ENCODE measurements around the gene ENOX1. TPM values are rescaled to one million over a fixed set of nuclear protein-coding genes. Genes with fewer than 3 reads are reported as not detected.

Gene ENOX1
- total RNA-seq, 1 experiment from 2014 or later = 0.26 TPM

DNA sequence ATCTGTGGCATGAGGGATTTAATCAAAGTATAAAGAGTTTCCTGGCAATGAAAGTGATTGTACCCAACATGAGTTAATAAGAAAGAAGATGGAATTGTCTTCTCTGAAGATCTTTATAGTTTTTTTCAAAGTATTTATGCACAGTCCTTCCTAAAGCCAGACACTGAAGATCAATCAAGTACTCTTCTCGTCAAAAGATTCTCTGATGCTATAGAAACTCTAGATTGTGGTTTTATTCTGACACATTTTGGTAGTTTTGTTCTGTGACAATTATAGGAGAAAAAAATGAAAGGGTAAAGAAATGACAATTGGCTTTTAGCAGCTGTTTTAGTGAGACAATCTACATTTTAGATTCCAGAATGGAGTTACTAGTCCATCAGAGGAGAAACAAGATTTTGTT is 10.4 kb upstream of the ENOX1 start:
- no peak for DNase-seq (ENCODE audit: low spot score)
- ChIA-PET POLR2A (no interaction called here), CTCF (no interaction called here)
- Mint-ChIP-seq H3K4me3 (no peak overlapping the region), H3K27me3 (ENCODE audit: low read depth) (no peaks in the 10 kb centered on the region), H3K9me3 (no peaks in the 10 kb centered on the region), H3K36me3 (no peaks in the 10 kb centered on the region), H3K27ac (no peak overlapping the region), H3K4me1 (no peaks in the 10 kb centered on the region)
- no peak for ATAC-seq
- TF ChIP-seq, protein P1, sequence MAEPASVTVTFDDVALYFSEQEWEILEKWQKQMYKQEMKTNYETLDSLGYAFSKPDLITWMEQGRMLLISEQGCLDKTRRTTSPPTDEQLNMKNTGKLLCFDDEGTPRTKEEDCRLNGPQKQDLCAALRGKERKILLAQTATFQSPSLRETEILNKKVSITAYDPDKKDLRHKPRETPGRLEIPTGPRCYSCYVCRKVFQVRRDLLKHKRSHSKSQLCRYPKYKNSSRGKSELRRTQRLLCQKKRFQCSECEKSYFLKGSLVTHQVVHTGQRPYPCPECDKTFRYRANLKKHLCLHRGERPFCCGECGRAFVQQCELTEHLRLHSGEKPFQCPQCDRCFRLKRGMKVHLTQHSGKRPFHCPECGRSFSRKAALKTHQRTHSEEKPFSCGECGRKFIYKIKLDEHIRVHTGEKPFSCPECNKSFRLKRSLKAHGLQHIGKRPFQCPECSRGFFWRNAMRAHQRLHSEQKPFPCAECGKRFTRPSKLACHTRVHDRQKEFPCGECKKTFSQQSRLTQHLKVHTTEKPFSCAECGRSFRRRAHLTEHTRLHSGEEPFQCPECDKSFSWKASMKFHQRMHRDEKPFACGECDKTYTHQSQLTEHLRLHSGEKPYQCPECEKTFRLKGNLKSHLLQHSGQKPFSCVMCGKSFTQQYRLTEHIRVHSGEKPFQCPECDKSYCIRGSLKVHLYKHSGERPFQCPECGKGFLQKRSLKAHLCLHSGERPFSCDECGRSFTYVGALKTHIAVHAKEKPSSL (CRISPR knock-in tag; conservative IDR thresholded peaks at IDR 0.05) = no peak
- TF ChIP-seq, protein P2, sequence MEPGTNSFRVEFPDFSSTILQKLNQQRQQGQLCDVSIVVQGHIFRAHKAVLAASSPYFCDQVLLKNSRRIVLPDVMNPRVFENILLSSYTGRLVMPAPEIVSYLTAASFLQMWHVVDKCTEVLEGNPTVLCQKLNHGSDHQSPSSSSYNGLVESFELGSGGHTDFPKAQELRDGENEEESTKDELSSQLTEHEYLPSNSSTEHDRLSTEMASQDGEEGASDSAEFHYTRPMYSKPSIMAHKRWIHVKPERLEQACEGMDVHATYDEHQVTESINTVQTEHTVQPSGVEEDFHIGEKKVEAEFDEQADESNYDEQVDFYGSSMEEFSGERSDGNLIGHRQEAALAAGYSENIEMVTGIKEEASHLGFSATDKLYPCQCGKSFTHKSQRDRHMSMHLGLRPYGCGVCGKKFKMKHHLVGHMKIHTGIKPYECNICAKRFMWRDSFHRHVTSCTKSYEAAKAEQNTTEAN (CRISPR knock-in tag; IDR thresholded peaks at IDR 0.05) = no peak
- TF ChIP-seq CBFB (CRISPR knock-in tag; IDR thresholded peaks at IDR 0.05; ENCODE audit: low read depth) = no peak

DNA sequence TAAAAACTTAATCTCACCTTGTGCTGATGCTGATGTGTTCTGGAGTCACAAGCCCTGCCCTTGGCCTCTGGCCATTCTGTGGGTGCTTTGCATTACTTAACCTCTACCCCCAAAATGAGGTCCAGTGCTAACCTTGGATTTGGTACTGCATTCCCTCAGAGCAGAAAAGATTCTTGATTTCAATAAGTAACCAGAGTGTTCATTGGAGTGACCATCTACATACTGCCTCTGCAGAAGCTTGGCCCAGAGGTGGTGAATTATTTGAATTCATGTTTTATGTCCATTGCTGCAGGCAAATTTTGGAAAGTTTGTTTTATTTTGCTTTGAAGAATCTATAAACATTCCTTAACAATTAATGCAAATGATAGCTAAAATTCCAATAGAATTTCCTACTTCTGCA is 7.6 kb upstream of the ENOX1 start:
- no peak for ATAC-seq
- ChIA-PET POLR2A (no interaction called here), CTCF (no interaction called here)
- Mint-ChIP-seq H3K4me3 (no peak overlapping the region), H3K27me3 (ENCODE audit: low read depth) (peaks cover 6% of the 10 kb centered on the region), H3K9me3 (no peaks in the 10 kb centered on the region), H3K36me3 (no peaks in the 10 kb centered on the region), H3K4me1 (no peaks in the 10 kb centered on the region), H3K27ac (no peak overlapping the region)
- TF ChIP-seq, protein P3, sequence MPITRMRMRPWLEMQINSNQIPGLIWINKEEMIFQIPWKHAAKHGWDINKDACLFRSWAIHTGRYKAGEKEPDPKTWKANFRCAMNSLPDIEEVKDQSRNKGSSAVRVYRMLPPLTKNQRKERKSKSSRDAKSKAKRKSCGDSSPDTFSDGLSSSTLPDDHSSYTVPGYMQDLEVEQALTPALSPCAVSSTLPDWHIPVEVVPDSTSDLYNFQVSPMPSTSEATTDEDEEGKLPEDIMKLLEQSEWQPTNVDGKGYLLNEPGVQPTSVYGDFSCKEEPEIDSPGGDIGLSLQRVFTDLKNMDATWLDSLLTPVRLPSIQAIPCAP (CRISPR knock-in tag; IDR thresholded peaks at IDR 0.05) = no peak
- no peak for TF ChIP-seq NFYB (CRISPR knock-in tag; conservative IDR thresholded peaks at IDR 0.05; ENCODE audit: low read depth)
- TF ChIP-seq, protein P4, sequence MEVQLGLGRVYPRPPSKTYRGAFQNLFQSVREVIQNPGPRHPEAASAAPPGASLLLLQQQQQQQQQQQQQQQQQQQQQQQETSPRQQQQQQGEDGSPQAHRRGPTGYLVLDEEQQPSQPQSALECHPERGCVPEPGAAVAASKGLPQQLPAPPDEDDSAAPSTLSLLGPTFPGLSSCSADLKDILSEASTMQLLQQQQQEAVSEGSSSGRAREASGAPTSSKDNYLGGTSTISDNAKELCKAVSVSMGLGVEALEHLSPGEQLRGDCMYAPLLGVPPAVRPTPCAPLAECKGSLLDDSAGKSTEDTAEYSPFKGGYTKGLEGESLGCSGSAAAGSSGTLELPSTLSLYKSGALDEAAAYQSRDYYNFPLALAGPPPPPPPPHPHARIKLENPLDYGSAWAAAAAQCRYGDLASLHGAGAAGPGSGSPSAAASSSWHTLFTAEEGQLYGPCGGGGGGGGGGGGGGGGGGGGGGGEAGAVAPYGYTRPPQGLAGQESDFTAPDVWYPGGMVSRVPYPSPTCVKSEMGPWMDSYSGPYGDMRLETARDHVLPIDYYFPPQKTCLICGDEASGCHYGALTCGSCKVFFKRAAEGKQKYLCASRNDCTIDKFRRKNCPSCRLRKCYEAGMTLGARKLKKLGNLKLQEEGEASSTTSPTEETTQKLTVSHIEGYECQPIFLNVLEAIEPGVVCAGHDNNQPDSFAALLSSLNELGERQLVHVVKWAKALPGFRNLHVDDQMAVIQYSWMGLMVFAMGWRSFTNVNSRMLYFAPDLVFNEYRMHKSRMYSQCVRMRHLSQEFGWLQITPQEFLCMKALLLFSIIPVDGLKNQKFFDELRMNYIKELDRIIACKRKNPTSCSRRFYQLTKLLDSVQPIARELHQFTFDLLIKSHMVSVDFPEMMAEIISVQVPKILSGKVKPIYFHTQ (CRISPR knock-in tag; IDR thresholded peaks at IDR 0.05) = no peak
- TF ChIP-seq TP53 (CRISPR knock-in tag; IDR thresholded peaks at IDR 0.05) = no peak
- TF ChIP-seq HMGA2 (CRISPR knock-in tag; IDR thresholded peaks at IDR 0.05) = no peak
- TF ChIP-seq RORB (CRISPR knock-in tag; IDR thresholded peaks at IDR 0.05) = no peak
- TF ChIP-seq OVOL2 (CRISPR knock-in tag; IDR thresholded peaks at IDR 0.05; ENCODE audit: borderline replicate concordance) = no peak
- TF ChIP-seq CBFB (CRISPR knock-in tag; IDR thresholded peaks at IDR 0.05; ENCODE audit: low read depth) = no peak
- no peak for TF ChIP-seq ATF1 (CRISPR knock-in tag; IDR thresholded peaks at IDR 0.05)
- TF ChIP-seq, protein P1 (CRISPR knock-in tag; conservative IDR thresholded peaks at IDR 0.05) = no peak
- no peak for TF ChIP-seq ESRRA (CRISPR knock-in tag; IDR thresholded peaks at IDR 0.05; ENCODE audit: borderline replicate concordance)
- TF ChIP-seq, protein P5, sequence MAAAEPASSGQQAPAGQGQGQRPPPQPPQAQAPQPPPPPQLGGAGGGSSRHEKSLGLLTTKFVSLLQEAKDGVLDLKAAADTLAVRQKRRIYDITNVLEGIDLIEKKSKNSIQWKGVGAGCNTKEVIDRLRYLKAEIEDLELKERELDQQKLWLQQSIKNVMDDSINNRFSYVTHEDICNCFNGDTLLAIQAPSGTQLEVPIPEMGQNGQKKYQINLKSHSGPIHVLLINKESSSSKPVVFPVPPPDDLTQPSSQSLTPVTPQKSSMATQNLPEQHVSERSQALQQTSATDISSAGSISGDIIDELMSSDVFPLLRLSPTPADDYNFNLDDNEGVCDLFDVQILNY (CRISPR knock-in tag; IDR thresholded peaks at IDR 0.05) = no peak
- TF ChIP-seq ZNF232 (CRISPR knock-in tag; IDR thresholded peaks at IDR 0.05) = no peak
- no peak for TF ChIP-seq ETV6 (CRISPR knock-in tag; IDR thresholded peaks at IDR 0.05)
- TF ChIP-seq, protein P6, sequence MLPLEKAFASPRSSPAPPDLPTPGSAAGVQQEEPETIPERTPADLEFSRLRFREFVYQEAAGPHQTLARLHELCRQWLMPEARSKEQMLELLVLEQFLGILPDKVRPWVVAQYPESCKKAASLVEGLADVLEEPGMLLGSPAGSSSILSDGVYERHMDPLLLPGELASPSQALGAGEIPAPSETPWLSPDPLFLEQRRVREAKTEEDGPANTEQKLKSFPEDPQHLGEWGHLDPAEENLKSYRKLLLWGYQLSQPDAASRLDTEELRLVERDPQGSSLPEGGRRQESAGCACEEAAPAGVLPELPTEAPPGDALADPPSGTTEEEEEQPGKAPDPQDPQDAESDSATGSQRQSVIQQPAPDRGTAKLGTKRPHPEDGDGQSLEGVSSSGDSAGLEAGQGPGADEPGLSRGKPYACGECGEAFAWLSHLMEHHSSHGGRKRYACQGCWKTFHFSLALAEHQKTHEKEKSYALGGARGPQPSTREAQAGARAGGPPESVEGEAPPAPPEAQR (CRISPR knock-in tag; IDR thresholded peaks at IDR 0.05) = no peak
- TF ChIP-seq ZNF423 (CRISPR knock-in tag; IDR thresholded peaks at IDR 0.05) = no peak
- TF ChIP-seq, protein P7, sequence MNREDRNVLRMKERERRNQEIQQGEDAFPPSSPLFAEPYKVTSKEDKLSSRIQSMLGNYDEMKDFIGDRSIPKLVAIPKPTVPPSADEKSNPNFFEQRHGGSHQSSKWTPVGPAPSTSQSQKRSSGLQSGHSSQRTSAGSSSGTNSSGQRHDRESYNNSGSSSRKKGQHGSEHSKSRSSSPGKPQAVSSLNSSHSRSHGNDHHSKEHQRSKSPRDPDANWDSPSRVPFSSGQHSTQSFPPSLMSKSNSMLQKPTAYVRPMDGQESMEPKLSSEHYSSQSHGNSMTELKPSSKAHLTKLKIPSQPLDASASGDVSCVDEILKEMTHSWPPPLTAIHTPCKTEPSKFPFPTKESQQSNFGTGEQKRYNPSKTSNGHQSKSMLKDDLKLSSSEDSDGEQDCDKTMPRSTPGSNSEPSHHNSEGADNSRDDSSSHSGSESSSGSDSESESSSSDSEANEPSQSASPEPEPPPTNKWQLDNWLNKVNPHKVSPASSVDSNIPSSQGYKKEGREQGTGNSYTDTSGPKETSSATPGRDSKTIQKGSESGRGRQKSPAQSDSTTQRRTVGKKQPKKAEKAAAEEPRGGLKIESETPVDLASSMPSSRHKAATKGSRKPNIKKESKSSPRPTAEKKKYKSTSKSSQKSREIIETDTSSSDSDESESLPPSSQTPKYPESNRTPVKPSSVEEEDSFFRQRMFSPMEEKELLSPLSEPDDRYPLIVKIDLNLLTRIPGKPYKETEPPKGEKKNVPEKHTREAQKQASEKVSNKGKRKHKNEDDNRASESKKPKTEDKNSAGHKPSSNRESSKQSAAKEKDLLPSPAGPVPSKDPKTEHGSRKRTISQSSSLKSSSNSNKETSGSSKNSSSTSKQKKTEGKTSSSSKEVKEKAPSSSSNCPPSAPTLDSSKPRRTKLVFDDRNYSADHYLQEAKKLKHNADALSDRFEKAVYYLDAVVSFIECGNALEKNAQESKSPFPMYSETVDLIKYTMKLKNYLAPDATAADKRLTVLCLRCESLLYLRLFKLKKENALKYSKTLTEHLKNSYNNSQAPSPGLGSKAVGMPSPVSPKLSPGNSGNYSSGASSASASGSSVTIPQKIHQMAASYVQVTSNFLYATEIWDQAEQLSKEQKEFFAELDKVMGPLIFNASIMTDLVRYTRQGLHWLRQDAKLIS (CRISPR knock-in tag; IDR thresholded peaks at IDR 0.05; ENCODE audit: borderline replicate concordance) = no peak
- no peak for DNase-seq (ENCODE audit: low spot score)
